ENCODE results near the gene SEMA4B.

The SEMA4B gene

GRCh38 chr15:90203922-90204321 lies 2.8 kb downstream of the SEMA4B start:
- DNase-seq (ENCODE audit: low spot score): peak; percentile 65

DNA sequence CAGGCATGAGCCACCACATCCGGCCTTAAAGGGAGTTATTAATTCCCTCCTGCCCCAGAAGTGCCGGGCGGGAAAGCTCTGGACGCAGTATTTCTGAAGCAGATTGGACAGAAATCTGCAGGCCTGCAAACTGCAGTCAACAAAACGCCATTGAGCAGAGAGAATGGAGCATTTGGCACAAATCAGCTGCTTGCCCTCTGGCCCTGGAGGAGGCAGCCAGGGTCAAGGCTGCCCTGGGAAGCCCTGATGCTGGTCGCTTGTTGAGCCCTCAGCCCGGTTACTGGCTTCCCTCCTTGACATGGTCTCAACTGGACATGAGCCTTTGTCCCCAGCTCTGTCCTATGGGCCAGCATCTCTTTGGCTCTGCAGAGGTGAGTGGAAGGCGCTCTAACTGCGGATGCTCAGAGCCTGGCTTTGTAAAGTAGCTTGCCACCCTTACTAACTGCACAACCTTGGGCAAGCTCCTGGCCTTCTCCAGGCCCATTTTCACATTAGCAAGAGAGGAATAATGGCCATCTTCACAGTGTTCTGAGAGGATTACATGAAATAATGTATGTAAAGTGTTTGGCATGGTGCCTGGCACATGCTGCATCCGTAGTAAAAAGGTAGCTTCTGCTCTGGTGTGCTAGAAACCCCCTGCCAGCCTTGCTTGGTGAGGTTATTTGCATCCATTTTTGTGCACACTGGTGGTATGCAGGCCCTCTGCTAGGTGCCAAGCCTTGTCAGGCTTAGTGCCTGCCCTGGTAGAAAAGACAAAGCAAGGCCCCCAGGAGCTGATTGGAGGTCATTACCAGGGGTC lies 4.1 kb downstream of the SEMA4B start:
- no peak for DNase-seq (ENCODE audit: low spot score)

DNA sequence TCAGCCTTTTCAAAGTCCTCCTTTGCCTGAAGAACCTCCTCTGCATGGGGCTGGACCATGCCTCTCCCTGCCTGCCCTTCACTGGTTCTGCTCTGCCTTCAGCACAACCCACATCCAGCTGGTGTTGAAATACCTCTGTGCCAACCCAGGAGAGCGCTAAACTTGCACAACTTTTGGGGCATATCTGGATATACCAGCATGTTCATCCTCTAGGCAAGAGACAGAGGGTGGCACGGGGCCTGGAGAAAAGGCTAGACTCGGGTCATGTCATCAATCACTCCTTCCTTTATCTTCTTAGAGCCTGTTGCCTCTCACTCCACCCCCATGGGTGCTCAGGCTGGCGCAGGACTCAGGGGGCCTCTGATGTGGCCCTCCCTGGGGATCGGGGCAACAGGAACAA lies 4.8 kb downstream of the SEMA4B start:
- no peak for DNase-seq (ENCODE audit: low spot score)

- no peak for DNase-seq (ENCODE audit: low spot score)
These were observed 6.1 kb downstream of the SEMA4B start for GRCh38 chr15:90207252-90207651.

- DNase-seq (ENCODE audit: low spot score): no peak
These were observed 7.2 kb downstream of the SEMA4B start for GRCh38 chr15:90208356-90208755.

GRCh38 chr15:90209591-90209990 lies 8.5 kb downstream of the SEMA4B start:
- peak; percentile 68 for DNase-seq (ENCODE audit: low spot score)

- DNase-seq (ENCODE audit: low spot score): no peak
These were observed 9.5 kb downstream of the SEMA4B start for GRCh38 chr15:90210593-90210992.

- DNase-seq (ENCODE audit: low spot score): no peak
These were observed 9.9 kb downstream of the SEMA4B start for GRCh38 chr15:90211009-90211408.

DNA sequence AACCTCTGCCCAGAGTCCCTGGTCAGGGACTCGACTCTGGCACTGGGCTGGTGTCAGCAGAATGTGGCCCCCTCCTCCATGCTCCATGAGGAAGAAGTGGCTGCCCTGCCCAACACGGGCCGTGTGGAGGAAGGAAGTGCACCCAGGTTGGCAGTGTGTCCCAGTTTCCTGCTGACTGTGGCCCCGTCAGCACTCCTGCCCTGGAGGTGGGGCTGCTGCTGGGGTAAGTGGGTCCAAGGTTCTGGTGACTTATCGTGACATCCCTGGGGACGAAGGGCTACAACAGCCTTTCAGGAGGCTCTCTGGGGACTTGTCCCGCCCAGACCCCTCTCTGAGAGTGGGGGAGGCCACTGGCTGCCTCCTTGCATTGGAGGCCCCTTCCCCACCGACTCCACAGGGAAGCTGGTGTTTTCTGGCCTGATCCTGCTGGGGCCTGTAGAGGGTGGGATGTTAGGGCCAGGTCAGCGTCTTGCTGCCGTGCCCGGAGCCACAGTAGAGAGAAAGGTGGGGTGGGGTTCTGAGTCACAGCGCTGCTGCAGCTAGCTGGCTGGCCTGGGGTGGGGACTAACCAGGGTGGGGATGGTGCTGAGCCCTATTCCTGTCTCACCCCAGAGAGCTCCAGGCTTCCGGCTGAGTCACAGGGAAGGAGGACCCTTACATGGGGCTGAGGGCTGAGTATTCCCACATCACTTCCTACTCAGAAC lies 10.5 kb downstream of the SEMA4B start:
- peak; percentile 93 for DNase-seq (ENCODE audit: low spot score)

DNA sequence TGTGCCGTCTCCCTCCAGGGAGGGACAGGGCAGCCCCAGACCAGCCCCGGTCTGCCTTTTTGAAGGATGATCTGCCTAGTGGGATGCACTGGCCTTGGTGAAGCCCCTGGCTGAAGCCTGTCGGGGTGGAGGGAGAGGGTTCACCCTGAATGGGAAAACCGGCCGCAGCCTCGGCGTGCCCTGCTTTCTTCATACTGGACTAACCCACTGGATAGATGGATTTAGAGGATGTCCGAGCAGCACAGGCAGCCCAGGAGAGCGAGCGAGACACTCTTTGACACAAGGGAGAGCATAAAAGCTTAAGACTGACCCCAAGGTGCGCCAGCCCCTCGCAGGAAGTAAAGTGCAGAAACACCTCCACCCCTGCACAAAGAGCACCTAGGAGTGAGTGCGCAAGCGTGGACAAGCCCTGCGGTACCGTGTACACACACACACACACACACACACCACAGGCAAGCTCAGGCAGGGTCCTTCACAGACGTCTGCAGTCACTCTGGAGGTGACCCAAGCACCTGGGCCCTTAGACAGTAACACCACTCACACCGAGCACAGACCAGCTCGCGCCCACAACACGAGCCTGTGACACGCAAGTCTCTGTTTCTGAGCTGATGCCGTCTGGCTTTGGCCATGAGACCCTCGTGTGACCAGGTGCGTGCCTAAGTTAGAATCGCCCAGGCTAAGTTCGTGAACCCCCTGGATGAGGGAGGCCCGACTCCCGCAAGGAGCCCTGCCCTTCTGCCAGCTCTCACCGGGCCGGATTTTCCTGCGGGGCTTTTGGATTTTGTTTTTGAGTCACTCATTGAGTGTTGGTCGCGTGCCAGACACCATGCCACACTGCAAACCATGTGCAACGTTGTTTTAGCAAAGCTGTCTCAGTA lies 11.3 kb downstream of the SEMA4B start:
- peak; percentile 70 for DNase-seq (ENCODE audit: low spot score)

- DNase-seq (ENCODE audit: low spot score): no peak
These were observed 12.1 kb downstream of the SEMA4B start for GRCh38 chr15:90213122-90213817.

DNA sequence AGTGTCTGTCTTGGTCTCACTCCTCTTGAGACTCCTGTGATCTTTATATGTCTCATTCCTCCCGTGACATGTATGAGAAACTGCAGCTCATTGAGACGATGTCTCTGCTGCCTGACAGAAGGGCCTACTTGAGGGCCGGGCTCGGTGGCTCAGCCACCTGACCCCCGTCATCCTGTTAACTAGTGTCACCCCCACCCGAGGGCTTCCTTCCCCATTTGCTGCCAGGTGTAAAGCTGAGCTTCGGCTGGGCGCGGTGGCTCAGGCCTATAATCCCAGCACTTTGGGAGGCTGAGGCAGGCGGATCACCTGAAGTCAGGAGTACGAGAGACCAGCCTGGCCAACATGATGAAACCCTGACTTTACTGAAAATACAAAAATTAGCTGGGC lies 12.7 kb downstream of the SEMA4B start:
- no peak for DNase-seq (ENCODE audit: low spot score)

- no peak for DNase-seq (ENCODE audit: low spot score)
These were observed 13.5 kb downstream of the SEMA4B start for GRCh38 chr15:90214553-90215196.

GRCh38 chr15:90217671-90218394 lies 16.7 kb downstream of the SEMA4B start:
- no peak for DNase-seq (ENCODE audit: low spot score)

DNA sequence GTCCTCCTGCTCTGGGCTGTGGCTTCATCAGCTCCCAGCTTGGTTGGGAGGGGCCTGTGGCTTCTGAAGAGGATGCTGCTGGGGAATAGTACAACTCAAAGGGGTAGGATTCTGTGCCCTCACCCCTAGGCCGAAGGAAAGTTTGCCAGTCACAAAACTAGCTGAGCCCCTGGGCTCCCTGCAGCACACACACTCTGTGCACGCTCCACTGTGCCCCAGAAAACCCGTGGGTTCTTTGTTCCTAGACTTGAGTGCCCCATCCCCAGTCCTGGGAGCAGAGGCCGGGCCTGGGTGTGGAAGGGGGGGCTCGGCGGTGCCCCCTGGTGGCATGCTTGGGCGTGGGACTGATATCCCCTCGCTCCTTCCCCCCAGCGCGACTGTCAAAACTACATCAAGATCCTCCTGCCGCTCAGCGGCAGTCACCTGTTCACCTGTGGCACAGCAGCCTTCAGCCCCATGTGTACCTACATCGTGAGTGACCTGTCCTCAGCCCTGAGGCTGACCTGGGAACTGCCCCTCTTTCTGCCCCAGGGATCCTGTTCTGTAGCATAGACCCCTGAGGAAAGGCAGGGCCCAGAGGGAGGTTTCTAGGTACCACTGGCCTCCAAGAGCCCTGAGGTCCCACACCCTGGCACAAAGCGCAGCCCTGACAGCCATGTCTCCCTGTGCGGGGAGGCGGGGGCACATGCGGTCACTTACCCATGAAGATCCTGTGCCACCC lies 18.5 kb downstream of the SEMA4B start:
- no peak for DNase-seq (ENCODE audit: low spot score)

GRCh38 chr15:90221246-90221900 lies 20.2 kb downstream of the SEMA4B start:
- DNase-seq (ENCODE audit: low spot score): peak; percentile 83

DNA sequence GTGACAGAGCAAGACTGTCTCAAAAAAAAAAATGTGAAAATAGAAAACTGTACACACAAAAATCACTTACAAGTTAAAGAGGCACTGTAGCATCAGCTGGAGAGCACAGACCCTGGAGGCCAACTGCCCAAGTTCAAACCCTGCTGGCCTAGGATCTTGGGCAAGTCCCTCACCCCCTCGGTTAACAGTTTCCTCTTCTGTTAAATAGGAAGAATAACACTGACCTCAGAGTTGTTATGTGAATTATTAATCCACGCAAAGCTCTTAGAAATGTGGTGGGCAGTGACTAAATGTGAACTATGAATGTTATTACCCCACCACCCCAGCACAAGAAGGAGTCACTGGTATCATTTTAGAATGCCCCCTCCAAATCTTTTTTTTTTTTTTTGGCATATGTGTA lies 21.4 kb downstream of the SEMA4B start:
- peak; percentile 60 for DNase-seq (ENCODE audit: low spot score)

DNA sequence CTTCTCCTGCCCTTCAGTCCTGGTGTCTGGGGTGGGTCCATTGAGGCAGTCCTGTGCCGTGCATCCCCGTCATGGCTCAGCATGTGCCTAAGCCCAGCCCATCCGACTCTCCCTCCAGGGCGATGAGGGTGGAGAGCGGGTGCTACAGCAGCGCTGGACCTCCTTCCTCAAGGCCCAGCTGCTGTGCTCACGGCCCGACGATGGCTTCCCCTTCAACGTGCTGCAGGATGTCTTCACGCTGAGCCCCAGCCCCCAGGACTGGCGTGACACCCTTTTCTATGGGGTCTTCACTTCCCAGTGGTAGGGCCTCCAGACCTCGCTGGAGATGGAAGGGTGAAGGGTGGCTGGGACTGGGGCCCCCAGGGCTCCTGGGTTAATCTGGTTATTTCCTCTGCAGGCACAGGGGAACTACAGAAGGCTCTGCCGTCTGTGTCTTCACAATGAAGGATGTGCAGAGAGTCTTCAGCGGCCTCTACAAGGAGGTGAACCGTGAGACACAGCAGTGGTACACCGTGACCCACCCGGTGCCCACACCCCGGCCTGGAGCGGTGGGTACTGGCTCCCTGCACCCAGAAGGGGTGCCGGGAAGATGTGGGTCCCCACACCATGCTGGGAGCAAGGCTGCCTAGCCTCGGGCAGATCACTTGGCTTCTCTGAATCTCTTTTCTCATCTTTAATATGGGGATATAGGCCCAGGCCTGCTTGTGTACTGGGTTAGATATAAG lies 22.5 kb downstream of the SEMA4B start:
- no peak for DNase-seq (ENCODE audit: low spot score)

- DNase-seq (ENCODE audit: low spot score): no peak
These were observed 23.9 kb downstream of the SEMA4B start for GRCh38 chr15:90225047-90225446.
